Stimulated activated naive CD8-positive, alpha-beta T cell treated with anti-CD3 and anti-CD28 coated beads, Interleukin-15, Interleukin-2, amounts not matched to agents 100 U/mL and 50 U/mL, for 24 hours (primary cell): ENCODE data around the gene RFK.
A peak's percentile ranks its signal among the peaks of the same experiment; 100 is the strongest.
"Not testable (repeated sequence)": the region's sequence is repeated elsewhere in the genome, so short reads cannot be mapped to it uniquely, and the experiment has no call there.

Experiments
- ATAC-seq: fragments of 150-1000 bp; cut with Tn5 transposase; one replicate; pipeline ENCODE4 v1.10.0; 2021
- DNase-seq: peaks from one replicate; pipeline ENCODE4 v3.0.0; 2021

RFK gene

GRCh38 chr9:76394195-76394959, at the start of gene RFK:
RFK (minus strand) TSS chr9:76394426; CDS start chr9:76394171, 255 bp downstream.
- DNase-seq (peak; percentile 96), ATAC-seq (peak; percentile 88)

DNA sequence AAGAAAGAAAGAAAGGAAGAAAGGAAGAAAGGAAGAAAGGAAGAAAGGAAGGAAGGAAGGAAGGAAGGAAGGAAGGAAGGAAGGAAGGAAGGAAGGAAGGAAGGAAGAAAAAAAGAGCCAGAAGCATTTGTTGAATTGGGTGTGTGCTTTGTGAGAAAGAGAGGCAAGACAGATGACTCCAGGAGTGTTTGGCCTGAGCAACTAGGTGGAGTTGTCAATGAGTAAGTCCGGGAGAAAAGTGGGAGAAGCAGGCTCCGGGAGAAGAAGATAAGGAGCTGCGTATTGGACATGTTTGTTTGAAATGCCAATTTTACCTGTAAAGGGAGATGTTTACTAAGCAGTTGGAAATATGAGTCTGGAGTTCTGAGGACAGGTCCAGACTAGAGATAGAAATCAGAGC, 49.7 kb upstream of the RFK start:
- no peak for DNase-seq
- ATAC-seq: no peak

- DNase-seq (peak; percentile 53), ATAC-seq (peak; percentile 89)
Measured at GRCh38 chr9:76441551-76442322, 47.5 kb upstream of the RFK start.

DNA sequence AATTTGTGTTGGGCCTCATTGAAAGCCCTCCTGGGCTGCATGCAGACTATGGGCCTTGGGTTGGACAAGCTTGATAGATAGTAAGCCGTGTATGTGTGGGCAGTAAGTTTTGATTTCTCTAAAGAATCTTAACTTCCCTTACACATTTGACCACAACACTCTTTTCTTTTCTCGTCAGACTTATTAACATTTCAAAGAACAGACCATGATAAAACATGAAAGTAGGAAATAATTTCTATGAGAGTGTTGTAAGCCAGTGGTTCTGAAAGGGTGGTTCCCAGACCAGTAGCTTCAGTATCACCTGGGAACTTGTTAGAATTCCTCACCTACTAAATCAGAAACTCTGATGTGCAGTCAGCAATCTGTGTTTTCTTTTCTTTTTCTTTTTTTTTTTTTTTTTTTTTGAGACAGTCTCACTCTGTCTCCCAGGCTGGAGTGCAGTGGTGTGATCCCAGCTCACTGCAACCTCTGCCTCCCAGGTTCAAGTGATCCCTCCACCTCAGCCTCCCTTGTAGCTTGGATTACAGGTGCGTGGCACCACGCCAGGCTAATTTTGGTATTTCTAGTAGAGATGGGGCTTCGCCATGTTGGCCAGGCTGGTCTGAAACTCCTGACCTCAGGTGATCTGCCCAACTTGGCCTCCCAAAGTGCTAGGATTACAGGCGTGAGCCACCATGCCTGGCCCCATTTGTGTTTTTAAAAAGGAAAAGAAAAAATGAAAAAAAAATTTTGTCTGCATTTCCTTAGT, 44.8 kb upstream of the RFK start:
- ATAC-seq (peak; percentile 63), DNase-seq (no peak)

GRCh38 chr9:76437017-76437699, 42.9 kb upstream of the RFK start:
- not testable (repeated sequence) for DNase-seq, ATAC-seq

GRCh38 chr9:76434897-76435296, 40.7 kb upstream of the RFK start:
- not testable (repeated sequence) for DNase-seq, ATAC-seq

DNA sequence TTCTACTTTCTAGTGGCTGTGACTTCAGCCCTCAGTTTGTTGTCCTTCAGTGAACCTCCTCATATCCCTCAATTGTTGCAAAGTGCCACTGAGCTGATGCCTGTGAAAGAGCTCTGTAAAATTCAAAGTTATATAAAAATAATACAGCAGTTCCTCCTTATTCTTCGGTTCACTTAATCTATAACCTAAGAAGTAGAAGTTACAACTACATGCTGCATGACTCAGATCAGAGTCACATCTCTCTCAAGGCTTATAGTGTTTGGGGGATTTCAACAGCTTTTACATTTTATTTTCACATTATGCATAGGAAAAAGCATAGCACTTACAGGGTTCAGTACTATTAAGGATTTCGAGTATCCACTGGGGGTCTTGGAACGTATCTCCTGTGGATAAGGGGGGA, 39.6 kb upstream of the RFK start:
- peak; percentile 56 for ATAC-seq
- no peak for DNase-seq

DNA sequence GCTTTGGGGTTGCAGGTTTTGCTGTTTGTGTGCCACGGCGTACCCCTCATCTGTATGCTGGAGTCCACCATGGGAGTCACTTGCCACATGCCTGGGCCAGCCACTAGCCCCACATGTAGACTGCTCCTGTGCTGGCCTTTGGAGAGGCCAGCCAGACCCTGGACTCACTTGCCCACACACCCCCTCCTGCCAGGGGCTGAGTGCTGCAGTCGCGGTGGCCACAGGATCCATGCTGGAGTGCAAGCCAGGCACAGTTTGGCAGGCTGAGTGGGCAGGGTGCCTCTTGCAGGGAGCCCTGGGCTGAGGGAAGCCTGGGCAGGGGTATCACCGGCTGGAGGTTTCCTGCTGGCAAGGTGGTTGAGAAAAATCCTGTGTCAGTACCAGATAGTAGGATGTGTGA, 39.2 kb upstream of the RFK start:
- ATAC-seq (peak; percentile 39), DNase-seq (no peak)

DNA sequence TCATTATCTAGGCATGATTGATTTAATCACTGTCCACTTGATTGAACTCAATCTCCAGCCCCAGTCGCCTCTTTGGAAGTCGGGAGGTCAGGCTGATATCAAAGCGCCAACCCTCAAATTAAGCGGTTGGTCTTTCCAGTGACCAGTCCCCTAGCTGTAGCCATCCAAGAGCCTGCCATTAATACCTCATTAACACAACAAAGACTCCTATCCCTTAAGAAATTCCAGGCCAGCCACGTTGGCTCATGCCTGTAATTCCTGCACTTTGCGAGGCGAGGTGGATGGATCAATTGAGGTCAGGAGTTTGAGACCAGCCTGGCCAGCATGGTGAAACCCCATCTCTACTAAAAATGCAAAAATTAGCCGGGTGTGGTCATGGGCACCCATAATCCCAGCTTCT, 37.4 kb upstream of the RFK start:
- no peak for DNase-seq
- ATAC-seq: no peak

GRCh38 chr9:76426807-76427419, 32.7 kb upstream of the RFK start:
- no peak for DNase-seq
- ATAC-seq: no peak

DNA sequence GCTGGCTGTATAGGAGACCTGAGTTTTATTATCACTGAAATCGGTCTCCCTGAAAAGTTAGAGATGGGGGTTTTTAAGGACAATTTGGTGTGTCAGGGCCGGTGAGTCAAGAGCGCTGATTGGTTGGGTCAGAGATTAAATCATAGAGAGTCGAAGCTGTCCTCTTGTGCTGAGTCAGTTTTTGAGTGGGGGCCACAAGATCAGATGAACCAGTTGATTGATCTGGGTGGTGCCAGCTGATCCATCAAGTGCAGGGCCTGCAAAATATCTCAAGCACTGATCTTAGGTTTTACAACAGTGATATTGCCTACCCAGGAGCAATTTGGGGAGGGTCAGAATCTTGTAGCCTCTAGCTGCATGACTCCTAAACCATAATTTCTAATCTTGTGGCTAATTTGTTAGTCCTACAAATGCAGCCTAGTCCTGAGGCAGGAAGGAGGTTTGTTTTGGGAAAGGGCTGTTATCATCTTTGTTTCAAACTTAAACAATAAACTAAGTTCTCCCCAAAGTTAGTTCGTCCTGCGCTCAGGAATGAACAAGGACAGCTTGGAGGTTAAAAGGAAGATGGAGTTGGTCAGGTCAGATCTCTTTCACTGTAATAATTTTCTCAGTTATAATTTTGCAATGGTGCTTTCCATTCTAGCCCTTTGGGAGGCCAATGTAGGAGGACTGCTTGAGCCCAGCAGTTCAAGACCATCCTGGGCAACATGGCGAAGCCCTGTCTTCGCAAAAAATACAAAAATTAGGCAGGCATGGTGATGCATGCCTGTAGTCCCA, 31.6 kb upstream of the RFK start:
- no peak for ATAC-seq
- DNase-seq: no peak

- ATAC-seq: peak; percentile 87
- DNase-seq: no peak
Measured at GRCh38 chr9:76424491-76424890, 30.3 kb upstream of the RFK start.

DNA sequence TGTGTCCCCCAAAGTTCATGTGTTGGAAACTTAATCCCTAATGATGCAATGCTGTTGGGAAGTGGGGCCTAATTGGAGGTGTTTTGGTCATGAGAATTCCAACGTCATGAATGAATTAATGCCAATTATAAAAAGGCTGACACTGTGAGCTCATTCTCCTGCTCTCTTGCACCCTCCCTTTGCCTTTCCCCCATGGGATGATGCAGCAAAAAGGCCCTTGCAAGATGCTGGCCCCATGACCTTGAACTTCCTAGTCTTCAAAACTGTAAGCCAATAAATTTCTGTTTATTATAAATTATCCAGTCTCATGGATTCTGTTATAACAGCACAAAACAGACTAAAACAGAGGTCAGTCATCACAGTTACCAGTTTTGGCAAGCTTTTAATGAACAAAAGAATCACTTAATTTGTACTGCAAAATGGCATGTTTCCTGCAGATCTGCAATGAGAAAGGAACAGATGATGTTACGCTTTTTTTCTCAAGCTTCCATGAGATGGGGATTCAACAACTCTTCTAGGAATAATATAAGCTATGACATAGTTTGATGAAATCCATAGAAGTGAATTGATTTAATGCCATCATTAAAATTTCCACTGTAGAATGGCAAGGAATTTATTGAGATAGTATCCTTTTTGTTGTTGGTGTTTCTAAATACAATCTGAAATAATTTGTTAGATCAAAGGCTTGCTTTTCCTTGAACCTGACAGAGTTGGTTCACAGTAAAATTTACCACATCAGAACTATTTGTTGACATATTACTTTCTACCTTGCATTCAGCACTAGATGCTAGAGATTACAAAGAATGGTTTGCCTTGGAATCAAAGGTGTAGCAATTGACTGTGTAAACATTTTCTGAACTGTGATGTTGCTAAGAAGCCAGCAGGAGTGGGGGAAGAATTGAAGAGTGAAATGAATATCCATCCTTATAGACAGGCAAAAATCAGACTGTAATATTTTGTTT, 29.3 kb upstream of the RFK start:
- no peak for ATAC-seq

GRCh38 chr9:76419782-76420380, 25.7 kb upstream of the RFK start:
- ATAC-seq (no peak), DNase-seq (no peak)

More for the DNA sequence above, 29.3 kb upstream of the RFK start:
- DNase-seq: no peak

GRCh38 chr9:76417394-76417793, 23.2 kb upstream of the RFK start:
- no peak for DNase-seq
- ATAC-seq: no peak

- DNase-seq (no peak), ATAC-seq (no peak)
Measured at GRCh38 chr9:76415731-76416130, 21.5 kb upstream of the RFK start.

DNA sequence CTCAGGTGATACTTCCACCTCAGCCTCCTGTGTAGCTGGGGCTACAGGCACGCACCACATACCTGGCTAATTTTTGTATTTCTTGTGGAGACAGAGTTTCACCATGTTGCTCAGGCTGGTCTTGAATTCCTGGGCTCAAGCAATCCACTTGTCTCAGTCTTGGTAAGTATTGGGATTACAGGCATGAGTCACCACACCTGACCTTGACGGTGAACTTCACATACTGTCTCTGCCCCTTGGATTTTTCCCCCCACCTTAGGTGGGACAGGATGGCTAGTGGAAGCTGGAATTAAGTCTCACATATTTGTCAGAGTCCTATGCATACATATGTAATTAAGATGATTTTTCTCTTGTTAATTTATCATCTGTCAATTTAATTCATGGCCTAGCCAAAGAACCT, 20.9 kb upstream of the RFK start:
- DNase-seq (no peak), ATAC-seq (no peak)

- ATAC-seq (peak; percentile 40), DNase-seq (no peak)
Measured at GRCh38 chr9:76414661-76415060, 20.4 kb upstream of the RFK start.

DNA sequence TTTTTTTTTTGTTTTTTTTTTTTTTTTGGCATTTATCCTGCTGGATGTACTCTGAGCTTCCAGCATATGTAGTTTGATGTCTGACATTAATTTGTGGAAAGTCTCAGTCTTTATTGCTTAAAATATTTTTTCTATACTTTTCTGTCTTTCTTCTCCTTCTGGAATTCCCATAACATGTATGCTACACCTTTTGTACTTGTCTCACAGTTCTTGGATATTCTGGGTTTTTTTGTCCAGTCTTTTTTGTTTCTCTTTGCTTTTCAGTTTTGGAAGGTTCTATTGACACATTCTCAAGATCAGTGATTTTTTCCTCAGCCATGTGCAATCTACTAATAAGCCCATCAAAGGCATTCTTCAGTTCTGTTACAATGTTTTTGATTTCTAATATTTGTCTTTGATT, 19.4 kb upstream of the RFK start:
- ATAC-seq: no peak

More for the DNA sequence above, 19.4 kb upstream of the RFK start:
- DNase-seq: no peak
